ENCODE measurements around the gene VEGFB. TPM values are rescaled to one million over a fixed set of nuclear protein-coding genes. Genes with fewer than 3 reads are reported as not detected.

VEGFB gene
- total RNA-seq, 1 experiment from 2014 or later: 47.5 TPM

GRCh38 chr11:64253043-64253442, 18.7 kb downstream of the VEGFB start:
- H3K9me3 ChIP-seq (ENCODE audit: control insufficient read depth in 1 of 2, insufficient read depth in 1 of 2, low read depth in 1 of 2, low read length in 2 of 2): no peaks in the 10 kb centered on the region
- BruUV-seq (replicated peaks): TSS peak; percentile 54
- no peaks in the 10 kb centered on the region for H3K9me2 ChIP-seq (ENCODE audit: insufficient read depth)
- peak overlapping the region in 1 of 2 experiments; percentile 98 for H3K4me3 ChIP-seq (replicated peaks in 1 of 2; ENCODE audit: low read depth in 1 of 2, low read length in 2 of 2)
- ChIA-PET CTCF (interaction anchor here (1.4 to 1.5 kb wide), 2 partner anchors 16 to 102 kb away, joined by 6 to 11 read pairs; no protein-coding TSS in a partner anchor), POLR2A (interaction anchor here (0.7 to 1.9 kb wide), 7 partner anchors 10 to 102 kb away, joined by 3 to 10 read pairs (median 5); partner anchors contain the start of genes PRDX5 and TRMT112), RAD21 (ENCODE audit: low non-redundant PET in 1 of 2, low total read pairs in 2 of 2, uncharacterized antibody in 2 of 2, unreplicated experiment in 2 of 2) (no interaction called here)
- peaks cover 35% of the 10 kb centered on the region for H3K79me2 ChIP-seq (ENCODE audit: insufficient read depth, low read length)
- TF ChIP-seq SRF (IDR thresholded peaks at IDR 0.05; ENCODE audit: low read depth) (no peak), MAX (IDR thresholded peaks at IDR 0.05) (no peak), CBX3 (IDR thresholded peaks at IDR 0.05; ENCODE audit: low read depth) (no peak), JUND (IDR thresholded peaks at IDR 0.05) (no peak)
- DNase-seq (ENCODE audit: low read depth, low spot score) (no peak), ATAC-seq (no peak)
- H3K4me2 ChIP-seq (ENCODE audit: low read length): peak overlapping the region; percentile 95
- H3K4me1 ChIP-seq (ENCODE audit: control insufficient read depth in 1 of 2, insufficient read depth in 2 of 2, low read length in 2 of 2): peaks cover 23 to 56% of the 10 kb centered on the region in 2 experiments
- H3K9ac ChIP-seq (ENCODE audit: low read length): peak overlapping the region; percentile 97; the same call in 1 of the 2 replicates
- H4K20me1 ChIP-seq (ENCODE audit: insufficient read depth): no peaks in the 10 kb centered on the region
- H3K36me3 ChIP-seq (ENCODE audit: control insufficient read depth in 1 of 2, insufficient read depth in 2 of 2, low read length in 2 of 2): peaks cover 14 to 26% of the 10 kb centered on the region in 2 experiments; a peak in 3 of 4 replicates
- no peak overlapping the region for H2AFZ ChIP-seq (ENCODE audit: low read depth, low read length, poor library complexity, severe bottlenecking)
- peak overlapping the region; percentile 15; the same call in 1 of the 2 replicates for H3K27ac ChIP-seq (ENCODE audit: low read depth, low read length)
- intact Hi-C loops (cut with micrococcal nuclease): no loop called here
- H3K27me3 ChIP-seq (ENCODE audit: insufficient read depth, low read length): no peaks in the 10 kb centered on the region

GRCh38 chr11:64253481-64253880, 19.1 kb downstream of the VEGFB start:
- intact Hi-C loops (cut with micrococcal nuclease): no loop called here
- H3K9ac ChIP-seq (ENCODE audit: low read length): no peak overlapping the region
- H2AFZ ChIP-seq (ENCODE audit: low read depth, low read length, poor library complexity, severe bottlenecking): no peak overlapping the region
- H3K27me3 ChIP-seq (ENCODE audit: insufficient read depth, low read length): no peaks in the 10 kb centered on the region
- no peak for DNase-seq (ENCODE audit: low read depth, low spot score)
- H3K9me3 ChIP-seq (ENCODE audit: control insufficient read depth in 1 of 2, insufficient read depth in 1 of 2, low read depth in 1 of 2, low read length in 2 of 2): no peaks in the 10 kb centered on the region
- TF ChIP-seq SP1 (IDR thresholded peaks at IDR 0.05; ENCODE audit: low read depth): no peak
- no peak for TF ChIP-seq EZH2 (IDR thresholded peaks at IDR 0.05)
- no peak for TF ChIP-seq FOSL1 (IDR thresholded peaks at IDR 0.05; ENCODE audit: low read depth)
- no peak for TF ChIP-seq SIN3A (IDR thresholded peaks at IDR 0.05; ENCODE audit: low read depth)
- TF ChIP-seq RAD21 (IDR thresholded peaks at IDR 0.05; ENCODE audit: low read depth): no peak
- no peak for TF ChIP-seq MAX (IDR thresholded peaks at IDR 0.05)
- TF ChIP-seq ZNF274 (IDR thresholded peaks at IDR 0.05; ENCODE audit: low read depth, low read length): no peak
- TF ChIP-seq TCF7L2 (IDR thresholded peaks at IDR 0.05; ENCODE audit: borderline replicate concordance, extremely low read depth, insufficient read depth, insufficient read length): no peak
- no peak for TF ChIP-seq POLR2A (IDR thresholded peaks at IDR 0.05; ENCODE audit: borderline replicate concordance, extremely low read depth, insufficient read depth, insufficient read length)
- TF ChIP-seq SRF (IDR thresholded peaks at IDR 0.05; ENCODE audit: low read depth): no peak
- no peak for TF ChIP-seq ELF1 (IDR thresholded peaks at IDR 0.05; ENCODE audit: borderline replicate concordance, low read depth)
- no peak for TF ChIP-seq EGR1 (IDR thresholded peaks at IDR 0.05; ENCODE audit: low read depth)
- no peak for TF ChIP-seq EZH2phosphoT487 (IDR thresholded peaks at IDR 0.05; ENCODE audit: borderline replicate concordance)
- TF ChIP-seq REST (IDR thresholded peaks at IDR 0.05; ENCODE audit: low read depth): no peak
- no peak for TF ChIP-seq POLR2AphosphoS5 (IDR thresholded peaks at IDR 0.05; ENCODE audit: low read depth, low read length)
- peak overlapping the region; percentile 15; the same call in 1 of the 2 replicates for H3K27ac ChIP-seq (ENCODE audit: low read depth, low read length)
- BruUV-seq (replicated peaks): no TSS peak
- no peaks in the 10 kb centered on the region for H4K20me1 ChIP-seq (ENCODE audit: insufficient read depth)
- H3K4me2 ChIP-seq (ENCODE audit: low read length): peak overlapping the region; percentile 95; the same call in 1 of the 2 replicates
- H3K9me2 ChIP-seq (ENCODE audit: insufficient read depth): no peaks in the 10 kb centered on the region
- peaks cover 19 to 52% of the 10 kb centered on the region in 2 experiments for H3K4me1 ChIP-seq (ENCODE audit: control insufficient read depth in 1 of 2, insufficient read depth in 2 of 2, low read length in 2 of 2)
- POLR2A ChIA-PET: interaction anchor here (1.5 kb wide), 1 partner anchor 102 kb away, joined by 3 read pairs; no protein-coding TSS in a partner anchor
- H3K4me3 ChIP-seq (replicated peaks in 1 of 2; ENCODE audit: low read depth in 1 of 2, low read length in 2 of 2): no peak overlapping the region
- RAD21 ChIA-PET (ENCODE audit: low non-redundant PET in 1 of 2, low total read pairs in 2 of 2, uncharacterized antibody in 2 of 2, unreplicated experiment in 2 of 2): no interaction called here
- CTCF ChIA-PET: no interaction called here
- H3K36me3 ChIP-seq (ENCODE audit: control insufficient read depth in 1 of 2, insufficient read depth in 2 of 2, low read length in 2 of 2): peaks cover 14 to 30% of the 10 kb centered on the region in 2 experiments; a peak in 3 of 4 replicates
- ATAC-seq: no peak
- peaks cover 35% of the 10 kb centered on the region for H3K79me2 ChIP-seq (ENCODE audit: insufficient read depth, low read length)
